GM19023 (cell line): ENCODE measurements around the gene SEMA4D.

Source experiments
- ATAC-seq: cut with Tn5 transposase; IDR thresholded peaks from one replicate; pipeline ENCODE4 v1.9.1; 2021; ENCODE audit warnings: mild to moderate bottlenecking, moderate library complexity; ENCODE audit not compliant: unreplicated experiment

SEMA4D gene

GRCh38 chr9:89329917-89330316 lies 168.0 kb downstream of the SEMA4D start:
- no peak for ATAC-seq

GRCh38 chr9:89328064-89328463 lies 169.8 kb downstream of the SEMA4D start:
- no peak for ATAC-seq

DNA sequence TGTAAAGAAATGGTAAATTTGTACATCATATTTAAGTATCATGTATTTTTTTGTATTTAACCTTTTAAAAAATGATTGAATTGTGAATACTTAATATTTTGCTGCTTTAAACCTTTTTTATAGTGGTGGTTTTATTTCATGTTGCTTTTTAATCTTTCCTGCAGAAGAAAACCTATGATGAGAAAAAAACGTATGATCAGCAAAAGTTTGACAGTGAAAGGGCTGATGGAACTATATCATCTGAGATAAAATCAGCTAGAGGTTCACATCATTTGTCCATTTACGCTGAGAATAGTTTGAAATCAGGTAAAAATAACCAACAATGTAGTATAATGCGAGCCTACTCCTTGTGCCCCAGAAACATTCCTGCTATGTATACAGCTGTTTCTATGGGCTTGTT lies 172.2 kb downstream of the SEMA4D start:
- ATAC-seq = no peak

DNA sequence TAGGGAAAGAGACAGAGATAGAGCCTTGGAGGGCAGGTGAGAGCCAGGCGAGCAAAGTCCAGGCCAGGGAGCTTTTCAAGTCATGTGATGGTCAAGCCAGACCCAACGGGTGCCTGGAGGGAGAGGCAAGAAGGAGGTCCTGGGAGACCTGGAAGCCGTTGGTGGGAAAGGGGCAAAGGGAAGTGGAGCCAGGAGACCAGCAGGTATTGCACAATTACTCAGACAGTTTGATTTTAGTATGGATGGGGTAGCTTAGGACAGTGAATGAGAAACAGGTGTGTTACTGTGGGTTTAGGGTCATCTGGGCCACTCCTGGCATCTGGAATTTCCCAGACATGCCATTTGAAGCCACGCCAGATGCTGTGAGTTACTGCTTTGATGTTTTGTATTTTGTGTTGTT lies 174.5 kb downstream of the SEMA4D start:
- ATAC-seq = no peak

GRCh38 chr9:89319015-89319905 lies 178.7 kb downstream of the SEMA4D start:
- no peak for ATAC-seq

GRCh38 chr9:89318123-89319014 lies 179.5 kb downstream of the SEMA4D start, which contains the start of gene SECISBP2:
TSS of gene SECISBP2 (plus strand) at chr9:89318500. CDS start at chr9:89318577, 77 bp downstream.
- peak; percentile 91 for ATAC-seq

GRCh38 chr9:89317282-89317681 lies 180.6 kb downstream of the SEMA4D start:
- no peak for ATAC-seq

DNA sequence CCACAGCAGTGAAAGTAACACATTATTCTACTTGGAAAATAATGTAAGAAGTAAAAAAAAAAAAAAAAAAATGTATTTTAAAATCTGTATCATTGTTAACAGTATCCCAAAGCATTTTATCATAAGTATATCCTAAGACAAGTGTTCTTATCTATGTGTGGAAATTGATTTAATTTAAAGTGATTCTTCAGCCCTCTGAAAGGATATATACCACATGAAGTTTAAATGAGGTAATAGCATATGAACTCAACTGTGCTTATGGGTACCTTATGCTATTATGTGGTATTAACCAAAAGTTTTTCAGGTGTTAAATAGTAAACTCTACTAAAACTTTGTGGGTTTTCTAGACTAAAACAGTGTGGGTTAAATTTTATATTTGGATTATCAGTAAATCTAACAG lies 182.4 kb downstream of the SEMA4D start:
- ATAC-seq = no peak

DNA sequence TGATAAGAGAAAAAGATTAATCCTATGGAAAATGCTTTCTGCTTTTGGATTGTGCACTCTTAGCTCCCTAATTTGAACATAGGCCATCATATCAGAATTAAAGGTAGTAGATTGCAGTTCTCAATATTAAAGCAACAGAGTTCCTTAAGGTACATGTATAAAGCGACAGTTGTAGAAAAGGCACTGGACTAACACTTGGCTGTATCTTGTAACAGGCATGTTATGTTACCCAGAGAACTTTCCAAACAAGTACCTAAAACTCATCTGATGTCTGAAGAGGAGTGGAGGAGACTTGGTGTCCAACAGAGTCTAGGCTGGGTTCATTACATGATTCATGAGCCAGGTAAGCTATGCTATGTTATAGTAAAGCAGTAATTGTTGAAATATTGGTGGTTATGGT lies 183.0 kb downstream of the SEMA4D start:
- no peak for ATAC-seq

- no peak for ATAC-seq
Measured at GRCh38 chr9:89313842-89314241, 184.1 kb downstream of the SEMA4D start.

- ATAC-seq = no peak
Measured at GRCh38 chr9:89312222-89312571, 185.7 kb downstream of the SEMA4D start.

DNA sequence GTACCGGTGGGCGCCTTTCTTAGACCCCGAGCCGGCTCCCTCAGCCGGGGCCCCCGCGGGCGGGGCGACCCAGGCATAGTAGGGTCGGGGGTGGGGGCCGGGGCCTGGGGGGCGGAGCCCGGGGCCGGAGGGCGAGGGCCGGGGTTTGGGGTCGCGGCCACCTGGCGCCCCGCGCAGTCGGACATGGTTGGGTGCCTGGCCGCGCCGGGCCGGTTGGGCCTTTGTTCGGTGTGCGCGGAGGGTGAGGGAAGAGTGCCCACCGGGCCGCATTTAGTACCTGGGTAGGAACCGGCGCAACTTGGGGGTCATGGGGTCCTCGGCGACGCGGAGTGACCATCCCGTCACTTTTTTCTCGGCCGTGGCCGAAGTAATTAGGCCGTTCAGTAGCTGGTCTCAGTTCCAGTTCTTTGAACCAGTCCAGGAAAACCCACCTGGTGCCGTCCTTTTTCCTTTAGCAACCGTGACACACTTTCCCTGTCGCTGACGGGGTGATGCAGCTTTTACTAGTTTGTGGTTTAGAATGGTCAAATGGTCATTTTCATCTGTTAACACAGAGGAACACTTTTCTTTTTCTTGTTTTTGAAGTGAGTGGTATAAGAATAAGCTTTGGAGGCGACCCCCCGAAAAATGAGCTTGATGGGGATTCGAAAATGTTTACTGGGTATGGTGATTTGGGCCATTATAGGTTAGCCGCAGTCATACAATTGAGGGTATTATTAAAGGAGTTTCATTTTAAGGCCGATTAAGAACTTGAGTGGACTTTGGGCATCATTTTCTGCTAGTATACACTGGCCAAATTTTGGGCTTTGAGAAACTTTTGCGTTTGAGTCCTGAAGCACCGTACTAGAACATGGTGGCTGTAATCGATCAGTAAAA lies 186.3 kb downstream of the SEMA4D start:
- peak; percentile 1 for ATAC-seq
